ENCODE results near the gene AGGF1.
"Not testable (repeated sequence)": the region's sequence is repeated elsewhere in the genome, so short reads cannot be mapped to it uniquely, and the experiment has no call there.

AGGF1 gene

GRCh38 chr5:77030097-77031071 is at the start of gene AGGF1:
AGGF1 (plus strand) TSS chr5:77030404; CDS start chr5:77030767, 363 bp downstream.
- peak; percentile 97 for DNase-seq

- DNase-seq = no peak
These were observed 49.6 kb upstream of the AGGF1 start for GRCh38 chr5:76980518-76981144.

- no peak for DNase-seq
These were observed 47.8 kb upstream of the AGGF1 start for GRCh38 chr5:76982450-76982849.

GRCh38 chr5:76983468-76983867 is 46.7 kb upstream of the AGGF1 start:
- no peak for DNase-seq

GRCh38 chr5:76986825-76987526 is 43.2 kb upstream of the AGGF1 start:
- no peak for DNase-seq

GRCh38 chr5:76990899-76991459 is 39.2 kb upstream of the AGGF1 start:
- no peak for DNase-seq

GRCh38 chr5:76993436-76993835 is 36.8 kb upstream of the AGGF1 start:
- DNase-seq = not testable (repeated sequence)

- no peak for DNase-seq
These were observed 35.9 kb upstream of the AGGF1 start for GRCh38 chr5:76994337-76994736.

GRCh38 chr5:76998251-76998650 is 32.0 kb upstream of the AGGF1 start:
- DNase-seq = not testable (repeated sequence)

- no peak for DNase-seq
These were observed 30.8 kb upstream of the AGGF1 start for GRCh38 chr5:76999451-76999850.

GRCh38 chr5:77003246-77003645 is 27.0 kb upstream of the AGGF1 start:
- DNase-seq = no peak

- no peak for DNase-seq
These were observed 24.1 kb upstream of the AGGF1 start for GRCh38 chr5:77006124-77006523.

GRCh38 chr5:77008413-77008812 is 21.8 kb upstream of the AGGF1 start:
- no peak for DNase-seq

- DNase-seq = no peak
These were observed 20.0 kb upstream of the AGGF1 start for GRCh38 chr5:77010243-77010642.

GRCh38 chr5:77011498-77011897 is 18.7 kb upstream of the AGGF1 start:
- DNase-seq = no peak

- no peak for DNase-seq
These were observed 17.6 kb upstream of the AGGF1 start for GRCh38 chr5:77012601-77013000.

- peak; percentile 81 for DNase-seq
These were observed 14.2 kb upstream of the AGGF1 start for GRCh38 chr5:77015938-77016569.

GRCh38 chr5:77016962-77017361 is 13.2 kb upstream of the AGGF1 start:
- no peak for DNase-seq

GRCh38 chr5:77017668-77018067 is 12.5 kb upstream of the AGGF1 start:
- DNase-seq = no peak

- DNase-seq = no peak
These were observed 7.4 kb upstream of the AGGF1 start for GRCh38 chr5:77022511-77023417.

- no peak for DNase-seq
These were observed 5.7 kb upstream of the AGGF1 start for GRCh38 chr5:77024490-77024889.

Measured in hematopoietic multipotent progenitor cell treated with erythropoietin and hydrocortisone succinate and interleukin-3 and kit ligand, for 8 days (in vitro differentiated cells).